ENCODE results near the gene HSBP1L1.

DNA sequence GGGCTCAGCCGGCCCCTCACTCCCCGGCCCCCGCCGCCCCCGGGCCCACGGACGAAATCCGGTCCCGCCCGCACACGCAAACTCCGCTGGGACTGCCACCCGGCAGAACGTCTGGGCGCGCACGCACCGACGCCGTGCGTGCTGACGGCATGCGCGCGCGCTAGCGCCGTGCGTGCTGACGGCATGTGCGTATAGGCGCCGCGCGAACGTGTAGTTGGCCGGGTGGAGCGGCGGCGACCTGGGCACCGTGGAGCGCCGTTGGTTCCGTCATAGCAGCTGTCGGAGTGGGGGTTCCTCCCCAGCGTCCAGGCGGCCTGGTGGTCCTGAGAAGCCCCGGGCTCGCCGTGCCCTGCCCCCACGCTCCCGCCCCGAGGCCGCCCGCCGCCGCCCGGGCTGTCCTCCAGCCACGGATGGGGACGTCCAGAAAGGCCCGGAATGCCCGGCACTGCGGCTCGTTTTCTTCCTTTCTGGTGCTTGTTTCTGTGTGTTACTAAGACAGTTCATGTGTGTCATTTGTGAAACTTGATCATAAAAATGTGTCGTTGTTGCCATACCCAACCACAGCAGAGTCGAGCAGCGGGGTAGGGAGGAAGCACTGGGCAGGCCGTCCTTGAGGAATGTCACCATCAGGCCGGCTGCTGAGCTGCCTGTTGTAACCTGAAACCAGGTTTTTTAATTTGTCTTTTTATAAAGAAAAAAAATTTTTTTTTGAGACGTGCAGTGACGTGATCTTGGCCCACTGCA lies 24.2 kb downstream of the HSBP1L1 start, which contains the start of gene TXNL4A:
- TF ChIP-seq, protein P1, sequence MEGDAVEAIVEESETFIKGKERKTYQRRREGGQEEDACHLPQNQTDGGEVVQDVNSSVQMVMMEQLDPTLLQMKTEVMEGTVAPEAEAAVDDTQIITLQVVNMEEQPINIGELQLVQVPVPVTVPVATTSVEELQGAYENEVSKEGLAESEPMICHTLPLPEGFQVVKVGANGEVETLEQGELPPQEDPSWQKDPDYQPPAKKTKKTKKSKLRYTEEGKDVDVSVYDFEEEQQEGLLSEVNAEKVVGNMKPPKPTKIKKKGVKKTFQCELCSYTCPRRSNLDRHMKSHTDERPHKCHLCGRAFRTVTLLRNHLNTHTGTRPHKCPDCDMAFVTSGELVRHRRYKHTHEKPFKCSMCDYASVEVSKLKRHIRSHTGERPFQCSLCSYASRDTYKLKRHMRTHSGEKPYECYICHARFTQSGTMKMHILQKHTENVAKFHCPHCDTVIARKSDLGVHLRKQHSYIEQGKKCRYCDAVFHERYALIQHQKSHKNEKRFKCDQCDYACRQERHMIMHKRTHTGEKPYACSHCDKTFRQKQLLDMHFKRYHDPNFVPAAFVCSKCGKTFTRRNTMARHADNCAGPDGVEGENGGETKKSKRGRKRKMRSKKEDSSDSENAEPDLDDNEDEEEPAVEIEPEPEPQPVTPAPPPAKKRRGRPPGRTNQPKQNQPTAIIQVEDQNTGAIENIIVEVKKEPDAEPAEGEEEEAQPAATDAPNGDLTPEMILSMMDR (CRISPR knock-in tag; IDR thresholded peaks at IDR 0.05), result no peak
- peak; percentile 18 for TF ChIP-seq HCFC1 (IDR thresholded peaks at IDR 0.05; ENCODE audit: low read depth, low read length)
- TF ChIP-seq ZNF260 (CRISPR knock-in tag; IDR thresholded peaks at IDR 0.05; ENCODE audit: borderline replicate concordance, low read depth), result no peak
- no peak for TF ChIP-seq RAD51 (IDR thresholded peaks at IDR 0.05; ENCODE audit: borderline replicate concordance)
- no peak for TF ChIP-seq FOXJ3 (CRISPR knock-in tag; IDR thresholded peaks at IDR 0.05; ENCODE audit: borderline replicate concordance)

Data from HepG2 (cell line).